ENCODE results near the gene CIB2.

Gene CIB2

DNA sequence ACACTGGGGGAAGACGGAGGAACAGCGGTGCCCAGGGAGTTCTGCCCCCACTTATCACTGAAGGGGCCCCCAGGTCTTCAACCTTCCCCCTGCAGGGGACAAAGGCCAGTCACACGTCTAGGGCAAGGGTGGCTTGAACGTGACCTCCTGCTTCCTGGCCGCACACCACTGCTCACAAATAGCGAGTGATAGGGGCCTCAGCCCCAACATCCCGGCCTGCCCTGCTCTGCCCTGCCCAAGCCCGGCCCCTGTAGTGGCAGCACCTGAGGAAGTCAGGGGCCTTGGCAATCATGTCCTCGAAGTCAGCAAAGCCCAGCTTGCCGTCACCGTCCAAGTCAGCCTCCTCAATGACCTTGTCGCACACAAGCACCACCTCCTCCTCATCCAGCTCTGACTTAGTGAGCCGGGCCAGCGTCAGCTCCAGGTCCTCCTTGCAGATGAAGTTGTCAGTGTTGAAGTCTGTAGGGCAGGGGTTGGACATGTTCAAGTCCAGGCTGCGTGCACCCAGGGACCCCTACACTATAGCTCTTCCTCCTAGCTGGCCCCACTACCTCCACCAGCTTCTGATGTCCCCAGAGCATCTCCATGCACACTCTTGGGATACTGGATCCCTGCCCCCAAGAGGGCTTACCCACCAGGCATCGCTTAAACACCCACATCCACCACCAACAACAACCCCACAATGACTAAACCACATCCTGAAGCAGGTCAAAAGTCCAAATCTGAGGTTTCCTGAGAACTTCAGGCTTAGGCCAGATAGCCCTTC, 25.6 kb downstream of the CIB2 start:
- DNase-seq: peak; percentile 24

DNA sequence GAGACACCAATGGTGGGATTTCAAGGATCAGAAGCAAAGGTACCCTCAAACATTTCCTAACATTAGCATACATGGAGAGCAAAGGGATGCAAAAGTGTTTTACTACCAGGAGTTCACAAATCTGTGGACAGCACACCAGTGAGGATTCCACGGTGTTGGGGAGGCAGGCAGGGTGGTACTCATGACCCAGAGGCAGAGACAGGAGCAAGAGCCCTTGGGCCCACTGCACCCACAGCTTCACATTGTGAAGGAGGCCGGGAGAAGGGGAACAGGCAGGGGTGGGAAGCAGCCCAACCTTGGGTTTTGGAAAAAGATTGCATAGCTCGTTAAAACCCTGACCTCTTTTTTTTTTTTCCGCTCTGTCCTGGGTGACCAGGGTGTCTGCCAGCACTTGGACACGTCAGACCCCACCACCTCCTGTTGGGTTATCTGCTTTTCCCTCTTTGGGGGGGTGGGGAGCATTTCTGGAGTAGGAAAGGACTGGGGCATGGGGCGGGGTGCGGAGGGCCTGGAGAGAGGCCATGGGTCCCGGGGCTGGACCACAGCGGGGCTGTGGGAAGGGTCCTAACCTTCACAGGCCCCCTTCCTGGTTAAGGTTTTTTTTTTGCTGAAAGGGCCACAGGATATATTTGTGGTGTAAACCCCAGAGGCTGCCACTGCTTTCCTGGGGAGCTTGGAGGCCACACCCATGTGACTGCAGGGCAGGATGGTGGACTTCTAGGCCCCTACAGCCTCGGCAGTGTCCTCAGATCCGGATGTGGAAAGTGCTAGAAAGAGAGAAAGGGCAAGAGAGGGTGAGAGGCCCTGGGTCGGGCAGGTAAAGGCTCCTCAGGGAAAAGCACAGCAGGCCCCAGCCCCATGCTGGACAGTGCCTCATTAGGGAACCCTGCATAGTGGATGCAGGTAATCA, 26.4 kb downstream of the CIB2 start:
- peak; percentile 16 for DNase-seq

DNA sequence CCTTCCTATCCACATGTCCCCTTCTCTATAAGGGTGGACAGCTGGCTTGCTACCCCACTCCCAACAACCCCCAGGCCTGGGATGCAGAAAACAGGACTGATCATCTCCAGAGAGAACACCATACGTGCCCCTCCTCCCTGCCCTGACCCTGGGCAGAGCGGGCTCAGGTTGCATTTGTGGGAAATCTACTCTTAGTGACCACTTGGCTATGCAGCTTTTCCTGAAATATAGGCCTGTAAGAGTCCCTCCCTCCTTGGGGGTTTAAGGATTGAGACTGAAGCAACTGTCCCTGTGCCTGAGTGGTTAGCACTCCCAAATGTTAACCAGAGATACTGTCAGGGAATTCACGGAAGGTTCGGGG, 27.1 kb downstream of the CIB2 start:
- no peak for DNase-seq

DNA sequence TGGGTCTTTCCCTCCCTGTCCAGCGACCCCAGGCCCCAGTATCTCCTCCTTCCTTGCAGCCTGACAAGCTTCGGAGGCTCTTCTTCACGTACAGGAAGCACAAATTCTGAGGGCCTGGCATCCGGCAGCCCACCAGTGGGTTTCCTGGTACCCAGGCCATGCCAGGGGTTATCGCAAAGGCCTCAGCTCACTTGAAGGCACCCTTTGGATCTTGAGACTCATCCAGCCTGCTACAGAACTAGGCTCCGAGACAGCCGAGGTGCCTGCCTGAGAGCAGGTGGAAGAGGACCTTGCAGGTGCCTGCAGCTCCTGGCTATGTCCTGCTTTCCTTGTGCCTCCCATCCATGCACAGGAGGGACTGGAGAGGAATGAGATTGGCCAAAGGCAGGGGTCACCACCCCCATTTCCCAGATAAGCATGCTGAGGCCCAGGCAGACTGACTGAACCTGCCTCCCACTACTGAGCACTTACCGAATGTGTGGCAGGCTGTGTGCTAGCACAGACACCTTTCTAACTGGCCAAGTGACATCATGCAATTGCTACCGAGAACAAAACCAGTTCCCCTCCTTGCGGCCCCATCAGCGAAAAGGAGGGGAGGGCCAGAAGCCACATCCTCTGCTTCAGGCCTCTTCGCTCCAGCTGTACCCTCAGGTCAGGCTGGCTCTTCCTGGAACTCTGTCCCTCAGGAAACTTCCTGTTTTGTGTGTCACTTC, 27.7 kb downstream of the CIB2 start:
- peak; percentile 41 for DNase-seq

DNA sequence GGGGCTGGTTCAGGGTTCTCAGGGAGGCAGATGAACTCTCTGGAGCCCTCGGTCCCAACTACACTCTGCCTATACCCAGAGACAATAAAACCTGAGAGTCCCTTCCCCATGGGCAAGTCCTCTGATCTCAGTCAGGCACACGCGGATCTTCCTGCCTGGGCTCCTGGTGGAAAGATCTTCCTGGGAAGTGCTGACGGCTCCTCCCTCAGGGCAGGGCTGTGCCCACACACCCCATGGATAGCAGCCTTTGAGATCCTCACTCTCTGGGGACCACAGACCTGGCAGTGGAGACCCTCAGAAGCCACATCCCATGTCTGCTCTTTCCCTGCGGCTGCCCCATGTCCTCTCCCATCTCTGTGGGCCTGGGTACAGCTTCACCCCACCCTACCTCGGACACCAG, 28.5 kb downstream of the CIB2 start:
- peak; percentile 10 for DNase-seq

DNA sequence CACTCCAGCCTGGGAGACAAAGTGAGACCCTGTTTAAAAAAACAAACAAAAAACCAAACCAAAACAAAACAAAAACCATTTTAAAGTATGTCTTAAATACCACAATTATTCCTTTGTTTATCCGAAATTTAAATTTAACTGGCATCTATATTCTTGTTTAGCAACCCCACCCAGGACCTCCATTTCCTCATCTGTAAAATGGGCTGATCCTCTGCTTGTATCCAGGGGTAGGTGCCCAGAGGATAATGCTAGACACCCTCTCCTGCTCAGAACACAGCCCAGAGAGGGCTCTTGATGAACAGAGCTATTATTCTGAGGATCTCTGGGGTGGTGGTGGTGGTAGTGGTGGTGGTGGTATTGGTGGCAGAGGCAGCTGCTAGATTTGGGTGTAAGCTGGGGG, 29.0 kb downstream of the CIB2 start:
- DNase-seq: no peak

DNA sequence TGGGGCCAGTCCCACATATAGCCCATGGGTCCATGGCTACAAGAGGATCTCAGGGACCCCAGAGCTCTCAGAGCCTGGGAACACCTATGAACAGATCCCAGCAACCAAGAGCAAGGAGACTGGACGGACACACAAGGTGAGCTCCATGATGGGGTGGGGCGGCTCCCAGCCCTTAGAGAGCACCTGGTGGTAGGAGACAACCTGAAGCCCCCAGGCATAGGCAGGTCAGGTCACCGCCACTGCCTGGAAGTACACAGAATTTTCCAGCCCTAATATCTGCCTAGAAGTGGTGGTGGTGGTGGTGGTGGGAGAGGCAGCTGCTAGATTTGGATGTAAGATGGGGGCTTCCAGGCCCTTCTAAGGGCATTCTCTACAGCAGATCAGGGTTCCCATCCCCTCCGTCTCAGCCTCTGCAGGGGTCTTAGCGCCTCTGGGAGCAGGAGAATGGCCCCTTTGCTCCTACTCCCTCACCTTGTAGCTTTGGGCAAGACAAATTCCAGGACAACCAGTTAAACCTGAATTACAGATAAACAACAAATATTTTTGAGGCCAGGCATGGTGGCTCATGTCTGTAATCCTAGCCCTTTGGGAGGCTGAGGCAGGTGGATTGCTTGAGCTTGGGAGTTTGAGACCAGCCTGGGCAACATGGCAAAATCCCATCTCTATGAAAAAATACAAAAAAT, 29.7 kb downstream of the CIB2 start:
- peak; percentile 8 for DNase-seq

DNA sequence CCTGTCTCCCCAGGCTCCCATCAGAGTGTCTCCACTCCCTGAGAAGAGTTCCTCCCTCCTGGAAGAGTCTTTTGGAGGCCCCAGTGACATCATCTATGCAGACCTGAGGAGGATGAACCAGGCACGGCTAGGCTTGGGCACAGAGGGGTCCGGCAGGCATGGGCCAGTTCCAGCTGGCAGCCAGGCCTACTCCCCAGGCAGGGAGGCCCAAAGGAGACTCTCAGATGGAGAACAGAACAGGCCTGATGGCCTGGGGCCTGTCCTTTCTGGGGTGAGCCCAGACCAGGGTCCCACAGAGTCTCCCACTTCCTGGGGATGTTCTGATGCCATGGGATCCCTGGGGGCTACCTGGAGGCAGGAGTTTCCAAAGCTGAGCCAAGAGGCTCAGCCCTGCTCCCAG, 30.4 kb downstream of the CIB2 start:
- peak; percentile 16 for DNase-seq

DNA sequence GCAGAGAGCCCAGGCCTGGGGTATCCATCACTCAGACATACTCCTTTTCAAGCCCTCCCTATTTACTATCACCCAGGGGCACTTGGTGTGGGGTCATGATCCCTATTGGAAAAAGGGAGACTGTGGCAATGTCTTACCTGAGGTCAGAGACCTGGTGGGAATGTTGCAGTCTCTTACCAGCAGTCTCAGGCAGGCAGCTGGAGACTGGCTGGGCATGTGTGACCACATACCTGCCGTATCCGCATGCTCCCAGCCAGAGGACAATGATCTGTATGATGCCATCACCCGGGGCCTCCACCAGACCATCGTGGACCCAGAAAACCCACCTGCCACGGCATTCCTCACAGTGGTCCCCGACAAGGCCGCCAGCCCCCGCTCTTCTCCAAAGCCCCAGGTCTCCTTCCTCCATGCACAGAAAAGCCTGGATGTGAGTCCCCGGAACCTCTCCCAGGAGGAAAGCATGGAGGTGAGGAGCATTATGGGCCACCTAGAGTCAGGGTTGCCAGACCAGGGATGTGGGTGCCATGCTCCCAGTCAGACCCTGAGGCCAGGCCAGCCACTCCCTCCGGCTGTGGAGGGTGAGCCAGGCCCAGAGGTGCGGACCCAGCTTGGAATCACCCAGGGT, 33.0 kb downstream of the CIB2 start:
- DNase-seq: peak; percentile 17

DNA sequence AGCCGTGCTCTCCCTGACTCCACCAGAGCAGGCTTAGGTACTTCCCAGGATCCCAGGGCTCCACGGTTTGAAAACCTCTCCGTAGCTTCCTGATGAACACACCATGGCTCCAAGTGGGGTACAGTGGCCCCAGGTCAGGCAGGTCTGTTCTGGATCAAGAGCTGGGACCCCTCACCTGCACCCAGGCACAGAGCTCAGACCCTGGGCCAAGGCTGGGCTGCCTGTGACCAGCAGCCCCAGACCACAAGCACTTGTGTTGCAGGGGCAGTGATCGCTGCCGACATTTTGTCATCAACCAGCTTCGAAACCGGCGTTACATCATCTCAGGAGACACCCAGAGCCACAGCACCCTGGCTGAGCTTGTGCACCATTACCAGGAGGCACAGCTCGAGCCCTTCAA, 33.6 kb downstream of the CIB2 start:
- no peak for DNase-seq

DNA sequence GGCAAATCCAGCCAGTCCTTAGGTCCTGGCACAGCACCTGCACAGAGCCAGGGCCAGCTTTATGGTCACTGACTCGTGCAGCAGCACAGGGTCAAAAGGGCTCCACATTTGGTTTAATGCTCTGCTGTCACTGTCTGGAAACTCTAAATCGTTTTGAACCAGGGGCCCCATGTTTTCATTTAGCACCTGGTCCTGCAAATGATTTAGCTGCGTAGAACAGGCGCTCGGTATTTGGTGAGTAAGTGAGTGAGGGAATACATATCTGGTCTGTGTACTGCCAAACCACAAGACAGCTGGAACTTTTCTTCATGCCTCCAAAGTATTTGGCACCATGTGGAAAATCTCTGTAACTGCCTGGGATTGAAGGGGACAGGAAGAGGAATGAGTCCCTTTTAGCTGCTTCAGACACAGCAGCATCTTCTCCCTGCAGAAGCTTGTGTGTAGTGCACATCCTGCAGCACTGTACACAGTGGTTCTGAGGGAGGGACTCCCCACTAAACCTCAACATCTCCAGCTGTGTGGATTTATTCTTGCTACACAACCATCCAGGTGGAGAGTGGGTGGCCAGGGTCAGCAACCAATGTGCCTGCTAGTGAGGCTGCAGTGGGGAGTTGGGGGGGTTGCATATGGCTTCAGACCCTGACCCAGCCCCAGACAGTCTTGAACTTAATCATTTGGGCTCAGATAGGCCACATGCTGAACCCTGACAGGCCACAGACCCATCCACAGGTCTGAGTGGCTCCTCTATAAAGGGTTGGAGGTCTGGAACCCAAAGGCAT, 37.8 kb downstream of the CIB2 start:
- DNase-seq: peak; percentile 52

DNA sequence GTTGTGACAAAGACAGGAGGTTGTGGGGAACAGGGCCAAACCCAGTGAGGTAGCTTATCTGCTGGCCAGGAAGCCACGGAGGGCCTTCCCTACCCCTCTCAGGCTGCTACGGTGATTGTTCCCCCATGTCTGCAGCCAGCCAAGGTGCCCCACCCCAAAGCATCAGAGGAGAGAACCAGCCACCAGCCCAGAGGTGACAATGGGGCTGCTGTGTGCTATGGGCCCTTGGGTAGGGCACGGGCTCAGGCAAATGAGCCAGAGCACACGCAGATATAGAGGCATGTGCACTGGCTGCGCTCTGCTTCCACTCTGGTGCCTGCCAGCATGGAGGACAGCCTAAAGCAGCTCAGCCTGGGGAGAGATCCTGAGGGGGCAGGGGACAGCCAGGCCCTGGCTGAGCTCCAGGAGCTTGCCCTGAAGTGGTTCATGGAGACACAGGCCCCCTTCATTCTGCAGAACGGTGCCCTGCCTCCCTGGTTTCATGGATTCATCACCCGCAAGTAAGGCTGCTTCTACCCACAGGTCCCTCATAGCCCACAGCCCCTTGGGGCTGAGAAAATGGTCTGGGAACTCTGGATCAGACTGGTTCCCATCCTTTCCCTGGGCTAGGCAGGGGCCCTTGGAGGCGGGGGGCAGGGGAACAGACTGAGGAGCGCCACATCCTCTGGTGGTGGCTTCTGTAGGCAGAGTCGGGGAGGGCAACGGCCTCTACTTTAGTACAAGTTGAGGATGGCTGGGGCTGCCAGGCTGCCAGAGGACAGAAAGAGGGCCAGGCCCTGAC, 38.8 kb downstream of the CIB2 start, which contains the start of gene SH2D7:
Gene SH2D7 (plus strand): TSS at position 301 of the 781 bp plus-strand sequence. CDS start 24 bp downstream, at position 325.
- peak; percentile 25 for DNase-seq

DNA sequence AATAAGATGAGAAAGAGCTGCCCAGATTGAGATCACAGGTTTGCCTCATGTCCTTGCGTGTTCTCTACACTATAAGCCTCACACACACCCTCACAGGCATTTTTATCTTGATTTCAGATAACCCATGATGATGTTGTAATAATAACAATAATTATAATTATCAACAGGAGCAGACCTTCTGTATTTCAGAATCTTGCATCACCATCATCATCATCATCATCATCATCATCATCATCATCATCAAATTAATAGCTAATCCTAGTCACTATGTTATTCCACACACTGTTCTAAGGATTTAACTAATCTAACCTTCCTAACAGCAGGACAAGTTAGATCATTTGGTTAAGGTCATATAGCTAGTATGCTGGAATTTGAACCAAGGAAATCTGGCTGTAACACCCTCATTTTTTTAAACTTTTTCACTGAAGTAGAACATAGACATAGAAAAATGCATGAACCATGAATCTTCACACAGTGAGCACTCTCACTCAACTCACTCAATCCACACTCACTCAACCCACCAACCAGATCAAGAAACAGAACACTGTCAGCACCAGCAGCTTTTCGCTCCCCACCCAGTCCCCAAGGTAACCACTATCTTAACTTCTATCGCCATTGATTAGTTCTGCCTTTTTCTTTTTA, 40.7 kb downstream of the CIB2 start:
- DNase-seq: no peak

DNA sequence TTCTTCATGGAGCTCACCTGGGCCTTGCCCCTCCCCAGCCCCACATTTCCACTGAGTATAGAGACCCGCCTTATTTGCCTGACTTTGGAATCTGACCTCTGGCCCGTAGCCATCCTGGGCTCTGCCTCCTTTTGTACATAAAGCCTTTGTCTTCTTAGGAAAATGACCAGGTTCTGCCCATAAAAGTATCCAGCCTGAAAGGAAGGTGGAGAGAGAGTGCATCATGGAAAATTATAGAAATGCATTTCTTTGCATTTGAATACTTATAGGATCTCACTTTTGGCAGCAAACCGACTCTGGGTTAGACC, 42.5 kb downstream of the CIB2 start:
- DNase-seq: no peak

DNA sequence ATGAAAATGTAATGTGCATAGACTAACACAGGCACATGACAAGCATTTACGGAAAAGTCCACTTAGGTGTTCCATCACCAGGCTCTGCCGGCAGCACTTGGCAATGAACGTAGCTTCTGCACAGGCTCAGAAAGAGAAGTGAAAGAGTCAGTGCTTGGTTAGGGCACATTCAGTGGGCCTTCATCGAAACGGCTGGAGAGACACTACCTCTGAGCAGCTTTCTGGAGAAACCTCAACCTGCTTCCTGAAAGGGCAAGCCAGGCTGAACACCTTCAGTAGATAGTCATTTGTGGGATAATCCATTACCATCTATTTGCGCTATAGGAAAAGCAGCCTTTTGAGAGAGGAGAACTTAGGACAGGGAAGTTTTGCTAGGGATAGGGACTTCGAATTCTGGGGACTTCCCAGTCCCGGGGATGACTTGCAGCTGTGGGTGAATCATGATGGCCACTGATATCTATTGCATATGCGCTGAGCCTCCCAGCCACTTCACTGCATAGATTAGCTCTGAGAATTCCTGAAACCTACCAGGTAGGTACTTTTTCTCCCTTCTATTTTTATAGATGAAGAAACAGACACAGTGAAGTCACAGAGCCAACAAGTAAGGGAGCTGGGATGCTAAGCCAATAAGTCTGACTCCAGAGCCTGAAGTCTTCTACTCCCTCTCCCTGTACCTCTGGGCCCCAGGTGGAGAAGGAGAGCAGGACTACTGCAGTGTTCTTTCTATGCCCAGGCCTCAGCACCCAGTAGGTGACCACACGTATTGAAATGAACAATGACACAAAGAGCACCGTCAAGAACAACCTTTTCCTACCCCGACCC, 43.1 kb downstream of the CIB2 start:
- DNase-seq: no peak

DNA sequence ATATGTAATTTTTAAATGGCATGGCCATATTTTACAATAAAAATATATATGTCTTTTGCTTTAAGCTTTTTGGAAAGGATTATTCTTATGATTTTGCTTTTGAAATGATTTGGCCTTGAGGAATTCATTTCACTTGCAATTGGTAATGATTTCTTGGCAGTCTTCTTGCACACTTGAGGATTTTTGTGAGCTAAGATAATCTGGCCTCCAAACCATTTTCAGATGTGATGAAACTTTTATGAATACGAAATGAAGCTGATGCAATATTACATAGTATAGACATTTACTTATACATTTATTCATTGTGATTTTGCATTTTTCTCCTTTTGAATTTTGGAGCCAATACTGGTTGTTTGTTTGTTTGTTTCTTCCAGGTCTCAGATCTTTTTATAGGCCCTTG, 45.3 kb downstream of the CIB2 start:
- no peak for DNase-seq

DNA sequence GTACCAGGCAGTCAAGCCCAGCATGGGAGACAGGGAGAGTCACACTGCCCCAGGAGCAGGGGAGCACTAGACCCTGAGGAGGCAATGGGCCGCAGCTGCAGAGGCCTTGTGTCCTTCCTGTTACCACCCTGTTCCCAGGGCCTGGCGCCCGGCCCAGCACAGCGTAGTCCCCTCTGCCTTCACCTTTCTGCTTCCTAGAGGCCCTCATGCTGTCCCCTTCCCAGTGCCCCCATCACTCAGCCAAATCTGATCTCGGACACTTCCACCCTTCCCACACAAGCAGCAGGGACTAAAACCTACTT, 46.8 kb downstream of the CIB2 start:
- no peak for DNase-seq

DNA sequence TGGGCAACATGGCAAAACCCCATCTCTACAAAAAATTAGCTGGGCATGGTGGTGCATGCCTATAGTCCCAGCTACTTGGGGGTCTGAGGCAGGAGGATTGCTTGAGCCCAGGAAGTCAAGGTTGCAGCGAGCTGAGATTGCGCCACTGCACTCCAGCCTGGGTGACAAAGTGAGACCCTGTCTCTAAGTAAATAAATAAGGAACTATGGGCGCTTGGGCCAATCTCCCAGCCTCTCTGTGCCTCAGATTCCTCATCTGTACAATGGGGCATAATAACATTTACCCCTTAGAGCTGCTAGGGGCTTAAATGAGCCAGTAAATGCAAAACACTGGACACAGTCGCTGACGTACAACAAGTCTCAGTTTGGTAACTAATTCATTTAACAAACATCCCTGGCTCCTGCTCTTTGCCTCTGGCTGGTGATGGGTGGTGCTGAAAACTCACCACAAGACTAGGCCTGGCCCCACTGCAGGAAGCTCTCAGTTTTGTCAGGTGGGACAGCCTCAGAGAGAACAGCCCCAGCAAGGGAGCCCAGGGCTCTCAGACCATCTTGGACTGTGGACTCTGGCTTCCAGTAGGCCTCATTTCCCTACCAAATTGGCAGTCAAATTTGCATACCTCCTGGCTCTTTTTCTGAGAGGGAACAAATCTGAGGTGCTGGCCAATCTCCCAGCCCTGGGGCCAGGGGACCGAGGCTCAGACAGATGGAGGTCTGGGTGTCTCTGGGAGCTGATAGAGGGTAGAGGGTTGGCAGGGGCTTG, 47.4 kb downstream of the CIB2 start:
- DNase-seq: peak; percentile 2

DNA sequence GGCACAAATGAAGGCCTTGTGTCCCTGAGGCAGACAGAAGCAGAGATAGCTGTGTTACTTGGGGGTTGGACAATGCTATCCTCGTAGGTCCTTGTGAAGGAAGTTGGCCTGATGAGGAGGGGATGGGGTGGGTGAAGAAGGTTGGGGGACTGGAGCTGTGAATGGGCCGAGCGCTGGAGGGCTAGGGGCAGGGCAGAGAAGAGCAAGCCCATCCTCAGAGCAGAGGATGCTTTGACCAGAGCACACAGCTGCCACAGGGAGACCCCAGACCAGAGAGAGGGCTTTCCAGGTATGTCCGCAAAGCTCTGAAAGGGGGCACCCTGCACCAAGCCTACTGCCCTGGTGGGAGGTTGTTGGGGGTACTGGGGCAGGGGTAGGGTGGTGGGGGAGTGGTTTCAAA, 48.1 kb downstream of the CIB2 start:
- peak; percentile 16 for DNase-seq

All from left hindlimb (tissue), 1 donor.